GM21717 (cell line): ENCODE measurements around the gene CLSTN2.

Experiments used
- ATAC-seq: cut with Tn5 transposase; IDR thresholded peaks from one replicate; pipeline ENCODE4 v1.9.1; 2021; ENCODE audit warnings: mild to moderate bottlenecking, moderate library complexity; ENCODE audit not compliant: unreplicated experiment

CLSTN2 gene

DNA sequence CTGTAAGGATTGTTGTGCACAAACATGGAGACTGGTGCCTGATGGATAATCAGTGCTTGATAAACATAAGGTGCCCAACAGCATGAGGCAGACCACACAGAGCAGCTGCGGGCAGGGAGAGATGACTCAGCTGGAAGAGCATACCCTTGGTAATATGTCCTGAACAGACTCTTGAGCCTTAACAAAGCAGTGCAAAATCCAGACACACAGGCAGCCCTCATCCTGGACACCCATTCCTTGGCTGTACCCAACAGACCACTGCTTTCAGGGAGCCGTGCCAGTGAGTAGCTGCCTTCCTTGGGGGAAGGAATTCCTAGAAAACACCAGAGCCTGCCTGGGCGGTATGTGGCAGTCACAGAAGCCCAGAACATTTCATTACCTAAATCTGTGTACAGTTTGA lies 156.2 kb downstream of the CLSTN2 start:
- ATAC-seq: no peak

- no peak for ATAC-seq
Observed at GRCh38 chr3:140092848-140093536, 158.0 kb downstream of the CLSTN2 start.

GRCh38 chr3:140093742-140094141 lies 158.8 kb downstream of the CLSTN2 start:
- no peak for ATAC-seq

DNA sequence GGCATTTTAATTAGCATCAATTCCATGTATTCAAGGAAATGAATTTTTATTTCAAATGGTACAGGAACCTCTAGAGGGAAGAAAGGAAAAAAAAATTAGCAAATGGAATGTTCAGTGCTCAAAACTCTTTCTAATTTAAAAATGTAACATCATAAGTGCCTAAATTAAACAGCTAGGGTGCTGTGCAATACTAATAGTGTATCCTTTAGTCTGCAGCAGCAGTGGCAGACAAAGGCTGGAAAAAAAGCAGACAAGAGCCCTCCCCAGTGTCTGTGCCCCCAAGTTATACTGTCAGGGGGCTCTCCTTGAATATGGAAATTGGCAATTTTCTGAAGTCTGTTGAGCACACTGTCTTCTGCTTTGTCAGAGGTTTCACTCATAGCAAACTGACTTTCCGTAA lies 159.5 kb downstream of the CLSTN2 start:
- ATAC-seq: no peak

DNA sequence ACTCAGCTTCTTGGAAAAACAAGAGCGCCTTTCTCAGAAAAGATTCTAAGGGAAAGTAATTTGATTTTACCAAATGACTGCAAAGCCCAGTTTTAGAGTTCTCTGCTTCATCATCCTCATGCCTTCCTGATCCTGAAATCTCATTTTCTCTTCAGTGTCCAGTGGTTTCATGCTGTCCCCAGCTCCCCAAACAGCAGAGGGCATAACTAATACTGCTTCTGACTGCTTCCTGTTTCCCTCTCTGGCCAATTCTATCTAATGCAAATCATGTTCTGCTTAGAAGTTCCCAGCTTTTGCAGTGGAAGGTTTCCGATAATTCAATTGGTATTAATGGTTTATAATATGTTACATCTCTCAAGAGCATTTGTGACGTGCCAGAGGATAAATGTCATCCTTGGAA lies 161.1 kb downstream of the CLSTN2 start:
- ATAC-seq: no peak

- ATAC-seq: no peak
Observed at GRCh38 chr3:140097874-140098635, 163.1 kb downstream of the CLSTN2 start.

- ATAC-seq: no peak
Observed at GRCh38 chr3:140100479-140100878, 165.5 kb downstream of the CLSTN2 start.

- ATAC-seq: no peak
Observed at GRCh38 chr3:140103166-140103565, 168.2 kb downstream of the CLSTN2 start.

GRCh38 chr3:140103986-140104645 lies 169.1 kb downstream of the CLSTN2 start:
- no peak for ATAC-seq

GRCh38 chr3:140113996-140114788 lies 179.2 kb downstream of the CLSTN2 start:
- ATAC-seq: no peak

DNA sequence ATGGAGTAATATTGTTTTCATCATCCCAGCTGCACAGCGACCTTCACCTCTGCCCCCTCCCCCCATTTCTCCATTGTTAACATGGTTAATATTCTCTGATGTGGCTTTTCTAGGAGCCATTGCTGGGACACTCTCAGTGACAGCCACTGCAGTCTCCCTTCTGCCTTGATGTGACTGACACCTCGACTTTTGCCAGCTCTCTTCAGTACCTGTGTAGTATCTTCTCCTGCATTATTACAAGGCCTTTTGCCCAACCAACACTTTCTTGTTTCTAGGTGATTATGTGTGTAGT lies 179.8 kb downstream of the CLSTN2 start:
- no peak for ATAC-seq

- ATAC-seq: no peak
Observed at GRCh38 chr3:140117096-140117526, 182.1 kb downstream of the CLSTN2 start.

DNA sequence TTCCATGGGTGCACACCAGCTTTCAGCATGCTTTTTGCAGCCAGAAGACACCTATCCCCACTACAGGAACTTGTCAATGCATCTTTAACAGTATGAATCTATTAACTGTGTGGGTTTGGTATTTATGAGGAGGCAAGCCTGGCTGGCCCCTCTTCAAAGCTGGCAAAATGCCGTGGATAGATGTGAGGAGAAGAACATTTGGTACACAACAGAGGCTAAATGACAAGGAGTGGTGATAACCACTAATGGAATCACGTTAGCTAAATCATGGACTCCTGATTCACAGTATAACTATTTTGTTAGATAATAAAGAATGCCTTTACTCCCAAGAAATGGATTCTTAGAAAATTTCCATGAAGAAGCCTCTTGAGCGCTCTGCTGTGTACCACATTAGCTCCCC lies 187.2 kb downstream of the CLSTN2 start:
- ATAC-seq: no peak

DNA sequence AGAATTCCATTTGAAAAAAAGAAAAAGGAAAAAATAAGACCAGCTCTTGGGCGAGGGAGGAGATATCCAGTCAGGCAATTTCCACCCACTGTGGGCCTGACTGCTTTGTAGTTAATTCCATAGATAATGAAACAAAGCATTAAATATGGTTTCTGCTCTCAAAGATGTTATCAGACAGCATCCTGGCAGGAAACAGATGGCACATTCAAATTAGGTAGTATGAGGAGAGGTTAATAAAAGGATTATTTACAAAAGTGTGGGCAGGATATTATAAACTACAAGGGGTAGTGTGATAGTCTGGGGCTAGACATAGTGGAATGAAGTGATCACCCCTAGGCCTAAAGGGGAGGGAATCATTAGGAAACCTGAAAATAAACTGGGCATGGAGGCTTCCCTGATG lies 193.2 kb downstream of the CLSTN2 start:
- ATAC-seq: no peak

GRCh38 chr3:140128631-140129030 lies 193.6 kb downstream of the CLSTN2 start:
- peak; percentile 56 for ATAC-seq

GRCh38 chr3:140129768-140130284 lies 194.8 kb downstream of the CLSTN2 start:
- no peak for ATAC-seq

DNA sequence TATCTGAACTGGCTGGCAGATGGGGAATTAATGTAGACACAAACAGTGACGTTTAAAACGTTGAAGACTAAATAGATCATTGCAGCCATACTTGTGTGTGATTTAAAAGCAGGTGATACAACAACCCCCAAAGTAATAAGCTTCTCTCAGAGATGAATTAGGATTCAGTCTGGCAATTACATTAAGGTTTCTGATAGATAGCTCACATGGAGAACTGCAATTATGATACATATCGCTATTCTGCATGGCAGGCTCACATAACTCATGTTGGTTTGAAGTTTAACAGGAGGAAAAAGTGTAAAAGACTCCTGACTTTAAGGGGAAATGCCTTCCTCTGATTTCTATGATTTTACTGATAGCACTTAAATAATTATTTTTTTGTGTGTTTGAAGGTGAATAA lies 196.9 kb downstream of the CLSTN2 start:
- ATAC-seq: no peak

DNA sequence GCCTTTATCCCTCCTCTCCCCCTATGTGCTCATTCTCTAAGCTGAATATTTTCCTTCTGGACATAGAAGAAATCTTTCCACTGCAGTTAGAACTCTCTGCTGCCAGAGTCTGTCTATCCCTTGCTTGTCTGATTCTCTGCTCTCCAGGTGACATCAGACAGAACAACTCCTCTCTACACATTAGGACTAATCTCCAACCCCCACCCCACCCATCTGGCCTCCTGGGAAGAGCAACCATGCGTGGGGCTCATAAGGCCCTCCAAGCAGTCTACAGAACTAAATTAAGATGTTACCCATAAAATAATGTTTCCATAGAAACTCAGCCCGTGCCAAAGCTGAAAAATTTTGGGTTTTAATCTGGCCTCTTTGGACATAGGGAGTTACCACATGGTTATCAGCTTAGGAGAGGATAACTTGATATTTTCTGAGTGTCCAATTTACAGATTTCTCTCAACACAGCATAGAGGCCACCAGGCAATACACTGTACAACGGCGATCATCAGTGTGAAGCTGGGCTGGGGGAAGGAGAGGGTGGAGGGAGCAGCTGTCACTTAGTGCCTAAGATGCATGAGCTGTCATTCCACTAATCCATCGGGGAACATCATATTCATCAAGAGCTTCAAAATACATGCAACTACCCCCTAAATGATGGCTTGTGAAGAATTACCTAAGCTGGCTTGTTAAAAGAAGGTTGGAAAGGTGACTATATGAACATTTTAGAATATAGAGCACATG lies 199.4 kb downstream of the CLSTN2 start:
- ATAC-seq: no peak

DNA sequence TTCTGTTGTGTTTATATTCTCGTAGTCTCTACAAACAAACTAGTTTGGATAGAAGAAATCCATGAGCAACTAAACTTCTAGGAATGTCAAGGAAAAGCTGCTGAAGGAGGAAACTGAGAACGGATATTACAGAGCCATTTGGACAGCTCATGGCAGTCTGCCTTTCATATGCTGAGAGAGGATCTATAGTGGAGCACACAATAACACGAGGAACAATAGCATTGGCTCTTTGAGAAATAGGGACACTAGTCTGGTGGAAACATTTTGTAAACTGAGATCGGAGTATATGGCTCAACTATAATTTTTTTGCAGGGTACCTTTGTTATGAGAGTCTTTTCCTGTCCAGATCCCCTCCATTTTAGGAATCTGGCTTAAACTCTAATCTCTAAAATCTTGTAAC lies 200.5 kb downstream of the CLSTN2 start:
- ATAC-seq: no peak

DNA sequence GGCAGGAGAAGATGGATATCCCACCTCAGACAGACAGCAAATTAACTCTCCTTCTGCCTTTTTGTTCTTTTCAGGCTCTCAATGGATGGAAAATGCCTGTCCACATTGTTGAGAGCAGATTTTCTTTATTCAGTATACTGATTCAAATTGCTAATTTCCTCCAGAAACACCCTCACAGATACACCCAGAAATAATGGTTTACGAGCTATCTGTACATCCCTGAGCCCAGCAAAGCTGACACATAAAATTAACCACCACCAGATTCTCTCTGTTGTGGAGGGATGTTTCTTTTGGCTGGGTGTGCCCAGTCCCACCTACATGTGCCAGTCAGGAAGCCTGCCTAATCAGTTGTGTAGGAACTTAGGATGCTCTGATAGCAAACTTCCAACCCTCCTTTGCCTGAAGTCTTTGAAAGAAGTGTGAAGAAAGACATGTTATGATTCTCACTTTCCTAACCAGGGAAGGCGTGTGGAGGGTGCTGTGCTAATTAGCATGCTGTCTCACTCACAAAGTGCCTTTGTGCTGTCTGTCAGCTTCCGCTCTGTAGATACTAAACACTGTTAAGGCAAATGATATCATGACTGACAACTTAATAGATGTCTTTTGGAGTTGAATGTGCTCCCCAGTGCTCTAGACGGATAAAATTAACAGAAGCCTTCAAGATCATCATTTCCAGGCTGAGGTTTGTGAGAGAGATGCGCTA lies 208.5 kb downstream of the CLSTN2 start:
- no peak for ATAC-seq
